Activated naive CD8-positive, alpha-beta T cell treated with anti-CD3 and anti-CD28 coated beads, Interleukin-2, amount 10 ng/mL, durations not matched to agents 7 days and 5 days (primary cell): ENCODE data around the gene FYN. TPM values are rescaled to one million over a fixed set of nuclear protein-coding genes. Genes with fewer than 3 reads are reported as not detected.
"Not testable (repeated sequence)": the region's sequence is repeated elsewhere in the genome, so short reads cannot be mapped to it uniquely, and the experiment has no call there.

Experiments
- ATAC-seq: fragments of 150-1000 bp; cut with Tn5 transposase; one replicate; pipeline ENCODE4 v1.10.0; 2021; ENCODE audit warnings: low read depth, moderate library complexity
- POLR2A ChIA-PET: fragments of 350-600 bp; sonication (Branson Sonifier 250); formaldehyde crosslinking; loops from one replicate; lab custom pipeline; 2021; ENCODE audit warnings: antibody characterized with exemption; lab: Charles Lee
- DNase-seq: peaks from one replicate; pipeline ENCODE4 v3.0.0; 2021
- H3K27ac Mint-ChIP-seq: one replicate; pipeline ENCODE4 v1.8.0; 2022; ENCODE audit warnings: mild to moderate bottlenecking, mixed read lengths
- H3K27me3 Mint-ChIP-seq: one replicate; pipeline ENCODE4 v1.8.0; 2022; ENCODE audit warnings: mild to moderate bottlenecking, moderate library complexity, mixed read lengths
- H3K36me3 Mint-ChIP-seq: one replicate; pipeline ENCODE4 v1.8.0; 2021; ENCODE audit warnings: mild to moderate bottlenecking, mixed read lengths
- H3K4me1 Mint-ChIP-seq: one replicate; pipeline ENCODE4 v1.8.0; 2021; ENCODE audit warnings: mixed read lengths
- H3K4me3 Mint-ChIP-seq: one replicate; pipeline ENCODE4 v1.8.0; 2022; ENCODE audit warnings: mild to moderate bottlenecking, moderate library complexity, mixed read lengths
- H3K9me3 Mint-ChIP-seq: one replicate; pipeline ENCODE4 v1.8.0; 2021; ENCODE audit warnings: mixed read lengths
- total RNA-seq, 2 experiments: library from RNA; stranded (reverse); gene quantifications; one replicate each; pipeline ENCODE4 v1.2.3, GENCODE V29; 2021

FYN gene
- total RNA-seq, 2 experiments from 2014 or later = 363 to 409 TPM

- H3K36me3 Mint-ChIP-seq = peaks cover under 1% of the 10 kb centered on the region
- no peaks in the 10 kb centered on the region for H3K9me3 Mint-ChIP-seq
- DNase-seq = peak; percentile 54
- no peaks in the 10 kb centered on the region for H3K27me3 Mint-ChIP-seq
- H3K27ac Mint-ChIP-seq = no peak overlapping the region
- POLR2A ChIA-PET = interaction anchor here (1.0 to 1.5 kb wide), 2 partner anchors 159 to 384 kb away, joined by 4 to 5 read pairs; partner anchors contain the start of gene REV3L
- no peak overlapping the region for H3K4me3 Mint-ChIP-seq
- ATAC-seq = peak; percentile 78
- peaks cover 1% of the 10 kb centered on the region for H3K4me1 Mint-ChIP-seq
Measured at GRCh38 chr6:111642463-111643158, 230.6 kb downstream of the FYN start.

DNA sequence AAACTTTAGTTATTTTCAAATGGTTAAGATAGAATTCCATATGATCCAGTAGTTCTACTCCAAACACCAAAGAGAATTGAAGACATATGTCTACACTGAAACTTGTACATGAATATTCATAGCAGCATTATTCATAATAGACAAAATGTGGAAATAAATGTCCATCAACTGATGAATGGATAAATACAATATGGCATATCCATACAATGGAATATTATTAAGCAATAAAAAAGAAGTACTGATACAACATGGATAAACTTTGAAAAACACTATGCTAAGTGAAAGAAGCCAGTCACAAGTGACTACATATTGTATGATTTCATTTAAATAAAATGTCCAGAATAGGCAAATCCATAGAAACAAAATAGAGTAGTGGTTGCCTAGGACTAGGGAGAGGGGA lies 234.0 kb downstream of the FYN start:
- peaks cover 1% of the 10 kb centered on the region for H3K4me1 Mint-ChIP-seq
- POLR2A ChIA-PET = no interaction called here
- no peak for ATAC-seq
- peaks cover 2% of the 10 kb centered on the region for H3K9me3 Mint-ChIP-seq
- no peaks in the 10 kb centered on the region for H3K27me3 Mint-ChIP-seq
- H3K27ac Mint-ChIP-seq = no peak overlapping the region
- peaks cover 4% of the 10 kb centered on the region for H3K36me3 Mint-ChIP-seq
- H3K4me3 Mint-ChIP-seq = no peak overlapping the region
- no peak for DNase-seq

GRCh38 chr6:111634981-111635380 lies 238.3 kb downstream of the FYN start:
- ATAC-seq = not testable (repeated sequence)

DNA sequence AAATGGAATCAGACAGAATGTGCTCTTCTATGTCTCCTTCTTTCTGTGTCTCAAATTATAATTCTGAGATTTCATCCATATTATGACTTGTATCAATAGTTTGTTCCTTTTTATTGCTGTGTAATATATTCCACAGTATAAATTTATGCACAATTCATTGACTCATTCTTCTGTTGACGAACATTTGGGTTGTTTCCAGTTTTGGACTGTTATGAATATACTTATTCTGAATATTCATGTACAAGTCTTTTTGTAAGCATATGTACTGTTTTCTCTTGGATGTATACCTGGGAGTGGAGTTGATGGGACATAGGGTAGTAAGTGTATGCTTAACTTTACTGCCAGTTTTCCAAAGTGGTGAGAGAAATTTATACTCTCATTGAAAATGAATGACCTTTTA lies 239.4 kb downstream of the FYN start:
- Mint-ChIP-seq H3K27me3 (peaks cover 4% of the 10 kb centered on the region), H3K27ac (no peak overlapping the region), H3K4me3 (no peak overlapping the region), H3K9me3 (peaks cover 5% of the 10 kb centered on the region), H3K36me3 (peaks cover 4% of the 10 kb centered on the region), H3K4me1 (no peaks in the 10 kb centered on the region)
- no peak for ATAC-seq
- no peak for DNase-seq
- POLR2A ChIA-PET = no interaction called here

More at GRCh38 chr6:111634981-111635380, 238.3 kb downstream of the FYN start:
- H3K4me1 Mint-ChIP-seq, H3K4me3 Mint-ChIP-seq, POLR2A ChIA-PET, H3K36me3 Mint-ChIP-seq, H3K9me3 Mint-ChIP-seq, DNase-seq, H3K27ac Mint-ChIP-seq, H3K27me3 Mint-ChIP-seq: not testable (repeated sequence)

DNA sequence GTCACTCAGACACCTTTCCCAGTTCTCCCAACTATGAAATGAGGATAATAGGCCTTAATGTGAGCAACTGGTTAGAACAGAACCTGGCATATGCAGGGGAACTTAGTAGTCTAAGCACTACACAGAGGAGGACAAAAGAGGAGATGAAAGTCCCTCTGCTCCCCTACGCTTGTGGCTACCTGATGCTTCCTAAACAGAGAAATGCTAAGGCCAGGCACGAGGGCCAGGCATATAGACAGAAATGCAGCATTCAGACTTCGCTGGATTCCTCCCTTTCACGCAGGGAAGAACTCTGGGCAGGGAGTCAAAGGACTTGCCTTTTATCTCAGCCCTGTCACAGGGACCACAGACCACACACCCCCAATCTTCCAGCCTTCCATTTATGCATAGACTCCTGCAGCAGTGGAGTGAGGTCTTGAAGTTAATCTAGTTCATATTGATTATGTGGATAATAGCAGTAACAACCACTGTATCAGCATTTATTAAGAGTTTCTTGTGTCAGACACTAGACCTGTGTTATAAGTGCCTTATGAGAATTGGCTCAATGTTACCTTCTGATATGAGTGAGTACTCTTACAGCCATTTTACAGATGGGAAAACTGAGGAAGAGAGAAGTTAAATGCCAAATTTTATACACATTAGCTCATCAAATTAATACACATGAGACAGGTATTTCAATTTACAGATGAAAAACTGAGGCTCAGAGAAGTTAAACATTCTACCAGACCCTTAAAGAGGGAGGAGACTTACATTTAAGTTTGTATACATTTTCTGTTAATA lies 240.6 kb downstream of the FYN start:
- Mint-ChIP-seq H3K4me1 (no peaks in the 10 kb centered on the region), H3K27ac (no peak overlapping the region), H3K36me3 (peaks cover 4% of the 10 kb centered on the region), H3K27me3 (peaks cover 4% of the 10 kb centered on the region), H3K9me3 (peaks cover 7% of the 10 kb centered on the region), H3K4me3 (no peak overlapping the region)
- no peak for ATAC-seq
- no peak for DNase-seq
- POLR2A ChIA-PET = no interaction called here

- H3K36me3 Mint-ChIP-seq = no peaks in the 10 kb centered on the region
- H3K27me3 Mint-ChIP-seq = peaks cover 4% of the 10 kb centered on the region
- H3K4me1 Mint-ChIP-seq = no peaks in the 10 kb centered on the region
- H3K4me3 Mint-ChIP-seq = no peak overlapping the region
- DNase-seq (no peak), ATAC-seq (no peak)
- H3K9me3 Mint-ChIP-seq = peaks cover 7% of the 10 kb centered on the region
- no peak overlapping the region for H3K27ac Mint-ChIP-seq
- POLR2A ChIA-PET = no interaction called here
Measured at GRCh38 chr6:111631903-111632460, 241.3 kb downstream of the FYN start.

DNA sequence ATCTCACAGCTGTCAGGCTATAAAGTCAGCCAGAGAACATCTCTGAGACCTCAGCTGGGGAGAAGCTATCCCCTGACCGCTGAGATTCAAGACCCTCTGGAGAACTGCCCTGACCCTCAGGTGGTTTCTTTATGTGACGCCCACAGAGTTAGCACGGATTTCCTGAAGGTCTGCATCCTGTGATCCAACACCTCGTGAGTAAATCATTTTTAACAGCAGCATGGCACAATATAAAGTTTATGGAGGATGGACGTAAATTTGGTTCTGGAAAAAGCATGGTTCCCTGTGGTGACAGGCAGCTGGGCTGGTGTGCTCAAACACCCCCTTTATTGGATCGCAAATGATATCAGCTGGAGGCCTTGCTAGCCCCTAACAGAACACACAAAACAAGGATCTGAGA lies 242.2 kb downstream of the FYN start:
- H3K9me3 Mint-ChIP-seq = peaks cover 5% of the 10 kb centered on the region
- H3K27me3 Mint-ChIP-seq = peaks cover 4% of the 10 kb centered on the region
- POLR2A ChIA-PET = no interaction called here
- ATAC-seq (no peak), DNase-seq (no peak)
- H3K4me3 Mint-ChIP-seq = no peak overlapping the region
- H3K27ac Mint-ChIP-seq = no peak overlapping the region
- no peaks in the 10 kb centered on the region for H3K36me3 Mint-ChIP-seq
- H3K4me1 Mint-ChIP-seq = no peaks in the 10 kb centered on the region

- DNase-seq (no peak), ATAC-seq (no peak)
- POLR2A ChIA-PET = no interaction called here
- H3K36me3 Mint-ChIP-seq = no peaks in the 10 kb centered on the region
- H3K27ac Mint-ChIP-seq = no peak overlapping the region
- peaks cover 5% of the 10 kb centered on the region for H3K9me3 Mint-ChIP-seq
- H3K4me3 Mint-ChIP-seq = no peak overlapping the region
- H3K27me3 Mint-ChIP-seq = peaks cover 4% of the 10 kb centered on the region
- H3K4me1 Mint-ChIP-seq = no peaks in the 10 kb centered on the region
Measured at GRCh38 chr6:111628142-111628850, 245.0 kb downstream of the FYN start.

- no peaks in the 10 kb centered on the region for H3K4me1 Mint-ChIP-seq
- POLR2A ChIA-PET = no interaction called here
Measured at GRCh38 chr6:111626441-111626840, 246.8 kb downstream of the FYN start.

GRCh38 chr6:111625461-111626391 lies 247.5 kb downstream of the FYN start:
- H3K36me3 Mint-ChIP-seq = no peaks in the 10 kb centered on the region
- H3K4me3 Mint-ChIP-seq = no peak overlapping the region
- H3K27me3 Mint-ChIP-seq = no peaks in the 10 kb centered on the region
- H3K27ac Mint-ChIP-seq = no peak overlapping the region
- no peaks in the 10 kb centered on the region for H3K4me1 Mint-ChIP-seq
- no peak for DNase-seq
- no peak for ATAC-seq
- POLR2A ChIA-PET = no interaction called here
- peaks cover 5% of the 10 kb centered on the region for H3K9me3 Mint-ChIP-seq

More at GRCh38 chr6:111626441-111626840, 246.8 kb downstream of the FYN start:
- no peak overlapping the region for H3K27ac Mint-ChIP-seq
- ATAC-seq (no peak), DNase-seq (no peak)
- H3K4me3 Mint-ChIP-seq = no peak overlapping the region
- H3K9me3 Mint-ChIP-seq = peaks cover 5% of the 10 kb centered on the region
- no peaks in the 10 kb centered on the region for H3K27me3 Mint-ChIP-seq
- no peaks in the 10 kb centered on the region for H3K36me3 Mint-ChIP-seq

DNA sequence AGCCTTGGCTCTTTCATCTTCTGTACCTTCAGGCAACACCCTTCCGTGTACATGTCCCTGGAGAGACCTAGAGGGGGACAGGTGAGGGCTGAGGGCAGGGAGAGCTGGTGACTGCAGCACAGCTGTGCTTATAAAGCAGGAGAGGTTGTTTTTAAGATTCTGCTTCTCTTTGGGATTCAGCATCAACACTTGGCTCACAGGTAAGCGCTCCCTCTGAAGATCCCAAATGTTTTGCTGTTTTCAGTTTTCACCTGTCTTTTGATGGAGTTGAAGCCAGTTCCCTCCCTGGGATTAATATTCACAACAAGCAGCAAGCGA lies 248.2 kb downstream of the FYN start:
- no peak for DNase-seq
- Mint-ChIP-seq H3K4me1 (no peaks in the 10 kb centered on the region), H3K36me3 (no peaks in the 10 kb centered on the region), H3K27me3 (peaks cover 5% of the 10 kb centered on the region), H3K4me3 (no peak overlapping the region), H3K27ac (no peak overlapping the region), H3K9me3 (peaks cover 5% of the 10 kb centered on the region)
- ATAC-seq = no peak
- POLR2A ChIA-PET = no interaction called here

DNA sequence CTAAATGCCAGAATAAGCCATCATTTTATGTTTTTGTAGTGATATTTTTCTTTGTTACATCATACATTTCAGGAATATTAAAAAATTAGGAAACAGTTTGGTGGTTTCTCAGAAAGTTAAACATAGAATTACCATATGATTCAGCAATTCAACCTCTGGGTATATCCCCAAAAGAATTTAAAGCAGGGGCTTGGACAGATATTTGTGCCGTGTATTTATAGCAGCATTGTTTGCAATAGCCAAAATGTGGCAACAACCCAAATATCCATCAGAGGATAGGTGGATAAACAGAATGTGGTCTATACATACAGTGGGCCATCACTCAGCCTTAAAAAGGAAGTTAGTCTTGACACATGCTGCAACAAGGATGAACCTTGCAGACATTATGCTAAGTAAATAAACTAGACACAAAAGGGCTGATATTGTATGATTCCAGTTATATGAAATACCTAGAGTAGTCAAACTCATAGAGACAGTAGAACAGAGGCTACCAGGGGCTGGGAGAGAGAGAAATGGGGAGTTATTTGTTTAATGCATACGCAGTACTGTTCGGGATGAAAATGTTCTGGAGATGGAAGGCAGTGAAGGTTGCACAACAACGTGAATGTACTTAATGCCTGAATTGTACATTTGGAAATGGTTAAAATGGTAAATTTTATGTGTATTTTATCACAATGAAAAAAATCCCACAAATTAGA lies 248.7 kb downstream of the FYN start:
- H3K4me1 Mint-ChIP-seq = no peaks in the 10 kb centered on the region
- H3K9me3 Mint-ChIP-seq = peaks cover 5% of the 10 kb centered on the region
- H3K27ac Mint-ChIP-seq = no peak overlapping the region
- no peak for DNase-seq
- peaks cover 8% of the 10 kb centered on the region for H3K27me3 Mint-ChIP-seq
- no peaks in the 10 kb centered on the region for H3K36me3 Mint-ChIP-seq
- ATAC-seq = no peak
- H3K4me3 Mint-ChIP-seq = no peak overlapping the region
- POLR2A ChIA-PET = no interaction called here
